KG1 (cell line): Measurements from ENCODE around the gene OAS3.
A peak's percentile ranks its signal among the peaks of the same experiment; 100 is the strongest.
"Not testable (repeated sequence)": the region's sequence is repeated elsewhere in the genome, so short reads cannot be mapped to it uniquely, and the experiment has no call there.

Experiments
- DNase-seq: peaks from one replicate; lab custom pipeline; 2025; lab: John Stamatoyannopoulos, UW

The OAS3 gene

GRCh38 chr12:112937741-112938719, at the start of gene OAS3:
OAS3 (plus strand) TSS chr12:112938474; CDS start chr12:112938531, 57 bp downstream.
- DNase-seq = peak; percentile 41

GRCh38 chr12:112891093-112892024, 46.9 kb upstream of the OAS3 start:
- DNase-seq = no peak

GRCh38 chr12:112892856-112893255, 45.4 kb upstream of the OAS3 start:
- DNase-seq = no peak

- no peak for DNase-seq
Observed at GRCh38 chr12:112894128-112894527, 44.1 kb upstream of the OAS3 start.

- no peak for DNase-seq
Observed at GRCh38 chr12:112898380-112898779, 39.9 kb upstream of the OAS3 start.

- peak; percentile 1 for DNase-seq
Observed at GRCh38 chr12:112900298-112901145, 37.8 kb upstream of the OAS3 start.

- no peak for DNase-seq
Observed at GRCh38 chr12:112901271-112901670, 37.0 kb upstream of the OAS3 start.

- no peak for DNase-seq
Observed at GRCh38 chr12:112904571-112904970, 33.7 kb upstream of the OAS3 start.

- no peak for DNase-seq
Observed at GRCh38 chr12:112905451-112906089, 32.7 kb upstream of the OAS3 start.

GRCh38 chr12:112906712-112907414, 31.4 kb upstream of the OAS3 start, which contains the start of gene OAS1:
OAS1 (plus strand) TSS chr12:112906962; CDS start chr12:112907040, 78 bp downstream.
- peak; percentile 15 for DNase-seq

GRCh38 chr12:112907415-112908157, 30.7 kb upstream of the OAS3 start:
- DNase-seq = no peak

- no peak for DNase-seq
Observed at GRCh38 chr12:112908548-112908947, 29.7 kb upstream of the OAS3 start.

GRCh38 chr12:112909693-112910092, 28.6 kb upstream of the OAS3 start:
- no peak for DNase-seq

GRCh38 chr12:112913038-112913688, 25.1 kb upstream of the OAS3 start:
- no peak for DNase-seq

GRCh38 chr12:112913888-112914287, 24.4 kb upstream of the OAS3 start:
- DNase-seq = not testable (repeated sequence)

GRCh38 chr12:112916270-112916669, 22.0 kb upstream of the OAS3 start:
- no peak for DNase-seq

GRCh38 chr12:112919121-112919520, 19.2 kb upstream of the OAS3 start:
- DNase-seq = no peak

- DNase-seq = no peak
Observed at GRCh38 chr12:112924986-112925385, 13.3 kb upstream of the OAS3 start.

- DNase-seq = not testable (repeated sequence)
Observed at GRCh38 chr12:112926416-112927033, 11.7 kb upstream of the OAS3 start.
